ENCODE measurements around the gene MAP3K20.
"Not testable (repeated sequence)": the region's sequence is repeated elsewhere in the genome, so short reads cannot be mapped to it uniquely, and the experiment has no call there.

Gene MAP3K20

DNA sequence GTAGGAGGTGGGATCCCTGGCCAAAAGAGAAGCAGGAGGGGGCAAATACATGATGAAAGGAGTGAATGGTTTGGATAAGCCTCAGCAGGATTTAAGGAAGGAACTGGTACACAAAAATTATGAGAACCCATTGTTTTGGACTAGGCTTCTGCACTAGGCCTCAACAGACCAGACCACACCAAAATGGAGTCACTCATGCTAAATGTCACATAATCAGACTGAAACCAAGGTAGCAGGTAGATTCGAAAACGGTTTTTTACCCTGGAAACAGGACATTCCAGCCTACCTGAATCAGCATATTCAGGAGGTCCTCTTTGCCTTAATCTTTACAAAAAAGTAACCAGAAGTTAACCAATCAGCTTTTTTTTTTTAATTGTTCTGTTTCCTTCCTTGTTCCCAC, 229.7 kb downstream of the MAP3K20 start:
- peaks cover 26% of the 10 kb centered on the region for H3K9me3 ChIP-seq (ENCODE audit: control insufficient read depth, insufficient read depth, low read depth, low read length)
- no peak overlapping the region for H3K27ac ChIP-seq (ENCODE audit: low read depth, low read length)
- no peaks in the 10 kb centered on the region for H3K36me3 ChIP-seq (ENCODE audit: control insufficient read depth, insufficient read depth, low read length)
- no peak overlapping the region for H3K9ac ChIP-seq (ENCODE audit: low read length)
- H3K27me3 ChIP-seq (ENCODE audit: control insufficient read depth, insufficient read depth, low read length), result no peaks in the 10 kb centered on the region
- peaks cover 25% of the 10 kb centered on the region for H3K4me1 ChIP-seq (ENCODE audit: control insufficient read depth, insufficient read depth, low read length)
- no peak overlapping the region for H3K4me3 ChIP-seq (ENCODE audit: low read depth, low read length)

- H3K27ac ChIP-seq (ENCODE audit: low read depth, low read length), result no peak overlapping the region
- H3K9ac ChIP-seq (ENCODE audit: low read length), result no peak overlapping the region
- no peak overlapping the region for H3K4me3 ChIP-seq (ENCODE audit: low read depth, low read length)
- H3K4me1 ChIP-seq (ENCODE audit: control insufficient read depth, insufficient read depth, low read length), result peaks cover 25% of the 10 kb centered on the region
- peaks cover 10% of the 10 kb centered on the region; the same call in 1 of the 2 replicates for H3K9me3 ChIP-seq (ENCODE audit: control insufficient read depth, insufficient read depth, low read depth, low read length)
- H3K36me3 ChIP-seq (ENCODE audit: control insufficient read depth, insufficient read depth, low read length), result no peaks in the 10 kb centered on the region
- H3K27me3 ChIP-seq (ENCODE audit: control insufficient read depth, insufficient read depth, low read length), result no peaks in the 10 kb centered on the region
These were observed 231.6 kb downstream of the MAP3K20 start for GRCh38 chr2:173307293-173307692.

DNA sequence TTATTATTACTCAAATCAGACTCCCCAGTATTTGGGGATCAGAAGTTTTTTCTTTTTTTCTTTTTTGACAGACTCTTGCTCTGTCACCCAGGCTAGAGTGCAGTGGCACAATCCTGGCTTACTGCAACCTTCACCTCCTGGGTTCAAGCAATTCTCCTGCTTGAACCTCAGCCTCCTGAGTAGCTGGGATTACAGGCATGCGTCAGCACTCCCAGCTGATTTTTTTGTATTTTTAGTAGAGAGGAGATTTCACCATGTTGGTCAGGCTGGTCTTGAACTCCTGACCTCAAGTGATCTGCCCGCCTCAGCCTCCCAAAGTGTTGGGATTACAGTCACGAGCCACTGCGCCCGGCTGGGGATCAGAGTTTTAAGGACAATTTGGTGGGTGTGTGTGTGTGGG, 233.7 kb downstream of the MAP3K20 start:
- H3K36me3 ChIP-seq (ENCODE audit: control insufficient read depth, insufficient read depth, low read length); H3K27me3 ChIP-seq (ENCODE audit: control insufficient read depth, insufficient read depth, low read length); H3K4me3 ChIP-seq (ENCODE audit: low read depth, low read length); H3K27ac ChIP-seq (ENCODE audit: low read depth, low read length); H3K9ac ChIP-seq (ENCODE audit: low read length); H3K9me3 ChIP-seq (ENCODE audit: control insufficient read depth, insufficient read depth, low read depth, low read length): not testable (repeated sequence)
- peaks cover 25% of the 10 kb centered on the region for H3K4me1 ChIP-seq (ENCODE audit: control insufficient read depth, insufficient read depth, low read length)

DNA sequence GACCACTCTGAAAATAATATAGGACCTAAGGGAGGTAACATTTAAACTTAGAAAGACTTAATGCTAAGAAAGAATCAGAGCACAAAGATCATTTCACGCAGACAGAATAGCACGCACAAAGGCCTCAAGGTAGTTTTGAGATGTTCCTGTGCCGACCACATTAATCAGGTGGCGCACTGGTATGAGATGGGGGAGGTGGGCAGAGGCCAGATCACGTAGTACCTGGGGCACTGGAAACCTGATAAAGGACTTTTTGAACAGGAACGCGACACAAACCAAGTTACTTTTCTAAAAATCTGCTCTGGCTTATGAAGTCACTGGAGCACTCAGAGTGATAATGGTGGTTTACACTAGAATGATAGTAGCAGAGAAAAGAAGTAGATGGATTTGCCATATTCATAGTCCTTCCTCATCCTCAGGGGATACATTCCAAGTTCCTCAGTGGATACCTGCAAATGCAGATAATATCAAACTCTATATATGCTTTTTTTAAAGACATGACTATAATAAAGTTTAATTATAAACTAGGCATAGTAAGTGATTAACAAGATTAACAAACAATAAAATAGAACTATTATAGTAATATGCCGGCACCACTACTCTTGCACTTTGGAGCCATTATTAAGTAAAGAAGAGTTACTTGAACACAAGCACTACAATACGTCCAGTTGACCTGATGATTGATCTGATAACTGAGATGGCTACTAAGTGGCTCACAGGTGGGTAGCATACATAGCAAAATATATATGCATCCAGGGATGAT, 236.4 kb downstream of the MAP3K20 start:
- H3K9me3 ChIP-seq (ENCODE audit: control insufficient read depth, insufficient read depth, low read depth, low read length), result no peaks in the 10 kb centered on the region; the same call in 1 of the 2 replicates
- no peak overlapping the region for H3K4me3 ChIP-seq (ENCODE audit: low read depth, low read length)
- H3K9ac ChIP-seq (ENCODE audit: low read length), result no peak overlapping the region
- H3K27ac ChIP-seq (ENCODE audit: low read depth, low read length), result no peak overlapping the region
- H3K27me3 ChIP-seq (ENCODE audit: control insufficient read depth, insufficient read depth, low read length), result no peaks in the 10 kb centered on the region
- H3K4me1 ChIP-seq (ENCODE audit: control insufficient read depth, insufficient read depth, low read length), result peaks cover 4% of the 10 kb centered on the region
- no peaks in the 10 kb centered on the region for H3K36me3 ChIP-seq (ENCODE audit: control insufficient read depth, insufficient read depth, low read length)
